Activated T-helper 1 cell treated with Interleukin-2 at 50 U/mL for 16 hours (primary cell): Measurements from ENCODE around the gene PAMR1.

ENCODE experiments used
- DNase-seq: peaks from one replicate; pipeline ENCODE4 v3.0.0-alpha.2; 2020; ENCODE audit warnings: low read depth

Gene PAMR1

DNA sequence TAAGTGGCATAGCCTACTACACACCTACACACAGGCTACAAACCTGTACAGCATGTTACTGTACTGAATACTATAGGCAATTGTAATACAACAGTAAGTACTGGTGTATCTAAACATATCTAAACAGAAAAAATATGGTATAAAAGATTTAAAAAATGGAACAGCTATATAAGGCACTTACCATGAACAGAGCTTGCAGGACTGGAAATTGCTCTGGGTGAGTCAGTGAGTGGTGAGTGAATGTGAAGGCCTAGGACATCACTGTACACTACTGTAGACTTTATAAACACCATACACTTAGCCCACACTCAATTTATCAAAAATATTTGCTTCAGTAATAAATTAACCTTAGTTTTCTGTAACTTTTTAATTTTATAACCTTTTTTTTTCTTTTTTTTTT, 24.7 kb downstream of the PAMR1 start:
- DNase-seq = no peak

DNA sequence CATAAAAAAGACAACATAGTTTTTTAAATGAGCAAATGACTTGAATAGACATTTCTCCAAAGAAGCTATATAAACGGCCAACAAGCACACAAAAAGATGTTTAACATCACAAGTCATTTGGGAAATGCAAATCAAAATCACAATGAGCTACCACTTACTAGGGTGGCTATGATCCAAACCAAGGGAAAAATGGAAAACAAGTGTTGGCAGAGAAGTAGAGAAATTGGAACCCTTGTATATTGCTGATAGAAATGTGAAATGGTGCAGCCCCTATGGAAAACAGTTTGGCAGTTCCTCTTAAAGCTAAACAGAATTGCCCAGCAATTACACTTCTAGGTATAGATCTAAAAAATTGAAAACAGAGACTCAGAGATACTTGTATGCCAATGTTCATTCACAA, 29.0 kb downstream of the PAMR1 start:
- no peak for DNase-seq

DNA sequence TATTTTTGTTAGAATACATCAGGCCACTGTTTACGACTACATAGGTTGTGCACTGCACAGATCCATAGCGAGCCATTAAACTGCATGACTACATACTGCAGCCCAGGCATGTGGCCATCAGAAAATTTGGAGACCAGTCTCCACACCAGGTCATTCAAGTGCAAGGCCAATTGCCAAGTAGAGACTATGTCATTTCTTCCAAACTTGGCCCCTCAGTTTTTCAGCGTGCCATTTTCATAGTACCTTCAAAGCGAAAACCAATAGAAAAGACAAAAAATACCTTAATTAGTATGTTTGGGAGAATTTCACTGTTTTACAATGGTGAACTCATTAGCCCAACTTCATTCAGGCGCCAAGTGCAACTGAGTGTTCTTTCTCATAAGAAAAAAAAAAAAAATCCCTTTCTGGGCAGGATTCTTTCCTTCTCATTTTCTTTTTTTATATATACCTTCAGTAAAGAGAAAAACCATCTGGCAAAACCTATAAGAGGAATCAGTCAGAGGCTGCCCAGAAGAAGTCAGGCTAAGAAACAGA, 30.4 kb downstream of the PAMR1 start:
- no peak for DNase-seq

DNA sequence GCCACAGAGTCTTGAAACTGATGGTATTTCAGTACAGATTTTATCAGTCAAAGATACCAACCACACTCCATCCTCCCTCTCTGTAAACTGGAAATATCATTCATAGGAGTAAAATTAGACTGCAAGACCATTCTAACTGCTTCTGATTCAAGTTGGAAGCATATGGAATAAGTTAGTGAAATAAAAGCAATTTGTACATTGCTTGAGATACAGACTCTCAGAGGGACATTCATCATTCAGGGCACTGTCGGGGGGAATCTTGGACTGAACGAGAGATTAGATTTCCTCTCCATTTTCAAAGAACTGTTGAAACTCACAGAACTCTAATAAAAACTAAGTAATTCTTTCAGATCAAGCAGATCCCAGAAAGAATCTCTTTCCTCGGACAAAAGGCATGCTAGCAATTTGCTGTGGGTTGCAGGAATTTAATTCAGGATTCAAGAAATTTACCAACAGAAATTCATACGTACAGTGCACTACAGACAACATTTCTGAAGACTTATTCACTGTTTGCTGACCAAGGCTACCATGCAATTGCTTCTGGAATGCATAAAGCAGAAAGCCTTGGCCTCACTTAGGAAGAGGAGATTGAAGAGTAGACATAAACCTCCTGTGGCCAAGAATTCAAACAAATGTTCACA, 34.1 kb downstream of the PAMR1 start:
- no peak for DNase-seq

DNA sequence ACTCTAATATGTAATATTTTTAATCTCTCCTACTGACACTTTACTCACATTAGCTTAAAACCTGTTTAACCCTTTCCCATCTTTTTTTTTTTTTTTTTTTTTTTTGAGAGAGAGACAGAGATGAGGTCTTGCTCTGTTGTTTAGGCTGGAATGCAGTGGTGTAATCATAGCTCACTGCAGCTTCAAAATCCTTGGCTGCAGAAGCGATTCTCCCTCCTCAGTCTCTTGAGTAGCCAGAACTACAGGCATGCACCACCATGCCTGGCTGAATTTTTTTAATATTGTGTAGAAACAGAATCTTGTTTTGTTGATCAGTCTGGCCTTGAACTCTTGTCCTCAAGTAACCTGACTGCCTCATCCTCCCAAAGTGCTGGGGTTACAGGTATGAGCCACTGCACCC, 37.3 kb downstream of the PAMR1 start:
- DNase-seq = no peak

DNA sequence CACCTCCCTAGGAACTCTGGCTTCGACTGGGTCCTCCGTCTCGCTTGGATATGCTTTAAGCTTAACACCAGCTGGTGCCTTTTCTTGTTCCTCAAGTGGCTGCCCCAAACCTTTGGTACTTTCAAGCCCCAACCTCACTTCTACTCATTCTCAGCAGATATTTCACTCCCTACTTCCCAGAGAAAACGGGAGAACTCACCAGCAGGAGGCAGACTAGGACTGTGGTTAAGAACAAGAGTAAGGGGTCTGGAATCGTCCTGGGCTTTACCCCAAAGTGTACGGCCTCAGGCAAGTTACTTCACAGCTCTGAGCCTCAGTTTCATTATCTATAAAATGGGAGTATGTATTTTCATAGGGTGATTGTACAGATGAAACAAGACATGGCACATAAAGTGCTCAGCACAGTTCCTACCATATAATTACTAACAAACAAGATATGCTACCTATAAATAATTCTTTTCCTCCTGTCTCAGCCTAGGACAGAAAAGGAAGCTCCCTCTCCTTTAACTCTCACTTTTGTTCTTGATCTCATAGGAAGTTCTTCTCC, 37.8 kb downstream of the PAMR1 start:
- DNase-seq = no peak

DNA sequence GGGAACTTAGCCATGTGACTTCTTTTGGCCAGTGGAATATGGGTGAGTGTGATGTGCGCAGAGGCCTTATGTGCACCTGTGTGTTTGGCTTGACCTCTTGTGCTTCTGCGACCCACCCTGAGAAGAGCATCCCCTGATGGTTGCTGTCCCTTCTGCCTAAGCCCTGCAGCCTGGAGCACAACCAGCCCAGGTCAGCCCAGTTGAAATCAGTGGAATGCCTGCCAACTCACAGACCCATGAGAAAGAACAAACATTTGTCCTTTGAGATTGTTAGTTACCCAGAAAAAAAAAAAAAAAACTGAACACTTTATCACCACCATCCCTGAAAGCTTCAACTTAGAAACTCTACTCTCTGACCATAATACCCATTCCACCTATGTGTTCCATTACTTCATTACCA, 38.5 kb downstream of the PAMR1 start:
- no peak for DNase-seq

DNA sequence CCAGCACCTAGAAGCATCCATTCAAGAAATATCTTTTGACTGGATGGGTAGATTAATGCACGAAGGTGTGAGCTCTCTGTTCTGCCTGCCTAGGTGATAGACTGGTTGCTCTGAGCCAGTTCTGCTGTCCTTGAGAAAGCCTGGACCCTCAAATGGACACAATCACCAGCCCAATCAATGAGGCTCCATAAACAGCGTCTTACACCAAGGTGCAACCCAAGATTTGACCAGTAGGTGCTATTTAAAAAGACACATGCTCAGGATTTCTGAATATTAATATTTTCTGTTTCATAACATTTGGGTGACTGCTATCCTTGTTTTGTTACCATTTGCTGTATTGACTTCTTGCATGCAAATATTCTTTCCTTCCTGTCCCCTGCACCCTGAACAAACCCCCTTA, 39.0 kb downstream of the PAMR1 start:
- DNase-seq = no peak

DNA sequence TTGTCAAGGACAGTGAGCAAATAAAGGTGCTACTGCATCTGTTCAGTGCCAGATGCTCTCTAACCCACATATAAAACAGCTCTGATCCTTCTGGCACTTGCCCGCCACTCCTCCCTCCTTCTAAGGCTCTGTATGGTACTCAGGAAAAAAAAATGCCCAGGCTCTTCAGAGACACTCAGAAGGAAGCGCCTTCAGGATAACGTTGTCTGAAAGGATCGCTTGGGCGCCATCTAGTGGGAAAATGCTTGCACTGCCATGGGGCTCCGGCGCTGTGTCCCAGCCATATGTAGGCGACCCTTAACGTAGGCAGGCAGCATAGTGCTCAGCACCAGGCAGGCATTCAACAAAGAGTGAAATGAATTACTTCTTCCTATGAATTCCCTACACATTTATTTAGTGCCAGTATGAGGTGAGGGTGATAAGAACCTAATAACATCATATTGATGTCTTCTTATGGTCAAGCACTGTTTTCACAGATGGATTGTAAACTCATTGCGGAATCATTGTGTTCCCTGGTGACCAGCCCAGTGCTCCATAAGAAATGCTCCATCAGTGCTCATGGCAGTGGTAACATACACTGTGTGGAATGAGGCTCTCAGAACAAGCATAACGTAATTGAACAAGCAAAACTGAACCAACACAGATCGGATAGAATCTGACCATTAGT, 39.6 kb downstream of the PAMR1 start:
- peak; percentile 25 for DNase-seq

DNA sequence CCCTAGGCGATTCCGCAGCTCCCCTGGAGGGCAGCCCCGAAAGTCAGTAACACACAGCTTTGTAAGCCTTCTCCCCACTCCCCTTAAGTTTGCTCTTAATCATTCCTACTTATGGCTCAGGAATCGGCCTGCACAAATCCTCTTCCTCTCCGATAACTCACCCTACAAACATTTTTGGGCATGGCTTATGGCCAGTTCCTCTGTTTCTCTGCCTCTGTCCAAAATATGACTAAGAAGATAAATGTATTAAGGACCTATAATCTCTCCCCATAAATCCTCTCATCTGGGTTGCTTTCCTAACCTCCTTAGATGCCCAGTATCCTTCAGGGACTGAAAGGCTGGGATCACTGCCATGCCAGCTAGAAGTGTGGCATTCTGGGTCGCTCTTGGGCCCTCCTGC, 41.0 kb downstream of the PAMR1 start:
- no peak for DNase-seq

DNA sequence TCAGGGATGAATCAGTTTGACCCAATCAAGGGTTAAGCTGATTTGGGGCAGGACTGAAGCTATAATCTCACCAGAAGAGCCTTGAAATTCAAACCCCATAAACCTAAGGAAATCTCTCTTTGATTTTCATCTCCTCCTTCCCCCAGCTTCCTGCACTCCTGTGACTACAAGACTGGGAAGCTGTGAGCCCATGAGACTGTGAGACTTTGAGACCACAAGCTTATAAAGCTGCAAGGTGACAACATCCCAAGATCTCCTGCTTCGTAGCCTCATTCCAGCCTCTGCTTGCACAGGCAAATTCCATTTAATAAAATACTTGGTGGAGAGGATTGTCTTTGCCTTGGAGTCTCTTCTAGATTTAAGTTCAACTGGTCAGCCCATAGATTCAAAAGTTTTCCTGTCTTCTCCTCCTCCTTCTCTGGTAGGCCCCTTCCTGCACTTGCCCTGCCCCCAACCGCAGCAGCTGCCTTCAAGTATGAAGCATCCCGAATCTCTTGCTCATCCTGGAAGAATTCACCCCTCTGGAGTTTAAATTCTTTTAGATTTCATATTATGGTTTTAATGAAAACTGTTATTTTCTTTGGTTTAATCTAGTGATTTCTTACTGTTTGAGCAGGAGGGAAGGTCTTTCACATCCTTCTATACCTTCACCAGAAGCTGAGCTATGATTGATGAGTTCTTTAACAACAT, 42.1 kb downstream of the PAMR1 start:
- DNase-seq = no peak

DNA sequence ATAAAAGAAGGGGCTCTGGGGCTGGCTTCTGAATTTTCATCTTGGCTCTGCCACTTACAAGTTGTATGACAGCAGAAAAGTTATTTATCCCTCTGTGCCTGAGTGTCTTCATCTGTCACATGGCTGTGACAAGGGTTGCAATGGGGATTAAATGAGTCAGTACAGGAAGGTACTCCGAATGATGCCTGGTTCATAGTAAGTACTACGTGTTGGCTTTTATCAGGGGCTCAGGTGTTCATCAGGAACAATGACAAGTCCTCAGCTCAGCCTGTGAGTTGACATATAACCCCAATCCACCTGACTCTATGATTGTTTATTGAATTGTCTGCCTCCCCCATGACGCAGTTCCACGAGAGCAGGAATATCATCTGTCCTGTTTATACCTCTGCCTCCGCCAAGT, 45.7 kb downstream of the PAMR1 start:
- no peak for DNase-seq

DNA sequence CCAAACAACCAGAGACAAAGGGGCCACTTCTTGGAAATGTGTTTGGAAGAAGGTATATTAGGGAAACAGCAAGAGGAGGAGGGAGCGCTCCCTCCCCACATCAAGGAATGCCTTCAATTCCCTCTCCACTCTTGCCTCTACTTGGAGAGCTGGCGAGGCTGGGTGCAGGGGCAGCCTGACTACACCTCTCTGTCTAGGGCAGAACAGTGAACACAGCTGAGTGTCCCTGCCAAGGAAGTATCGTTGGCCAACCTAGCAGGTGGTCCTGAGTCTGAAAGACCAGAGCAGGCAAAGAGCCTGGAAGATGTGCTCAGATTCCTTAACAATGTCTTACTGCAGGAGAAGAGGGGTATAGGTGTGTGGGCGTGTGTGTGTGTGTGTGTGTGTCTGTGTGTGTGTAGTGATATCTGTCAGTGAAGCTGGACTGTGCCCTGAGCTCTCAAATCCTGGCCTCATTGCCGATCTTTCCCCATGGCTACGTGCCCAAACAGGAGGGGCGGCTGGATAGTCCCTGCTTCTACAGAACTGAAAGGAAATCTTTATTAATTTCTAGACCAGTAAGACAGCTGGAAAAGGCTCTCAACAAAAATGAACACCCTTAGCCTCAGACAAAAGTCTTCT, 46.8 kb downstream of the PAMR1 start:
- no peak for DNase-seq

DNA sequence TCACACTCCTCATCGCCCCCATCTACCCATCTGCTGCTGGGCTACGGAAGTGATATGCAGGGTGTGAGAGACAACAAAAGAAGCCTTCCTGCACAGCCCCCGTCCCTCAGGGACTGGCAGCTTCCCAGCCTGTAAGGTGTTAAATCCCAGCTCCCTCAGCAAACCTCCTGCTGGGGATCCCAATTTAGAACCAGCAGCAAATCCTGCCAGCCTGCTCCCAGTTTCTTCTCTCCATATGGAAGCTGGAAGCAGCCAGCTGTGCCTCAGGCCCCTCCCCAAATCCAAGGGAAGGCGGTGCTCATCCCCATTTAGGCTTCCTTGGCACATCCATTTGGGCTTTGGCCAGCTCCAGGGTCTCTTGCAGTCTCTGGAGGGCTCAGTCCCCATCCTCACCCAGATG, 47.5 kb downstream of the PAMR1 start:
- DNase-seq = no peak

DNA sequence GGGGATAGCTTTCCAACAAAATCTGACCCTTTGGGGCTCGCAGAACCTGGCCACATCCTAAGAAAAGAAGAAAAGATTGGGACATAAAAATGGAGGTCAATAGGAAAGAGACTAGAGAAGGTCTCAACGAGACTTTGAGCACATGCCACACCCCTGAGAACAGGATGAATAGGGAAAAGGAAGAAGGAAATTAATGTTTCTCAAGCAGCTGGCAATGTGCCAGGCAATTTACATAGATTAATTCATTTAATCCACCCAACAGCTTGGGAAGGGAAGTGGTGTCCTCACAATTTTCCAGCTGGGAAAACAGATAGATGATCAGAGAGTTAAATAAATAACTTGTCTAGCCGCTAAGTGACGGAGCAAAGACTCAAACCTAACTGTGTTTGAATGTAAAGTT, 50.7 kb downstream of the PAMR1 start:
- DNase-seq = no peak

DNA sequence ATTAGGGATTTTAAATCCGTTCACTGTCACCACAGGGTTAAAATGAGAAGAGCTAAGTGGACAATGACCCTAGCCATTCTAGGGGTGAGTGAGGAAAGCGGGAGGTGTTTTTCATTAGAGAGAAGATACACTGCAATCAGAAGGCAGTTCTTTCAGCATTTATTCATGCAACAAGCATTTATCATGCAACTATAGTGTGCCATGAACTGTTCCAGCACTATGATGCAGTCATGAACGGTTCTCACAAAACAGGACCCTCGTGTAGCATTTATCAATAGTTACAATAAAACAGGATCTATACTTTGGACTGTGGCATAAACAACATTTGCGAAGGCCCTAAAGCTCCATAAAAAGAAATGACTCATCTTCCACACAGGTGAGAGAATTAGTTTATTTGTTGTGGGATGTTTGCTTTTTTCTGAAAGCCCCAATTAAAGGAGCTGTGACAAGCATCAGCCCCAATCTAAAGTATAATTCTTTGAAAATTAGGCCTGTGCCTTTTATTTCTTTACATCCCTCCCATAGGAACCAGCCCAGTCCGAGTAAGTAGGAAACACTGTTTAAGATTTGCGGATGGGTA, 51.5 kb downstream of the PAMR1 start:
- no peak for DNase-seq

DNA sequence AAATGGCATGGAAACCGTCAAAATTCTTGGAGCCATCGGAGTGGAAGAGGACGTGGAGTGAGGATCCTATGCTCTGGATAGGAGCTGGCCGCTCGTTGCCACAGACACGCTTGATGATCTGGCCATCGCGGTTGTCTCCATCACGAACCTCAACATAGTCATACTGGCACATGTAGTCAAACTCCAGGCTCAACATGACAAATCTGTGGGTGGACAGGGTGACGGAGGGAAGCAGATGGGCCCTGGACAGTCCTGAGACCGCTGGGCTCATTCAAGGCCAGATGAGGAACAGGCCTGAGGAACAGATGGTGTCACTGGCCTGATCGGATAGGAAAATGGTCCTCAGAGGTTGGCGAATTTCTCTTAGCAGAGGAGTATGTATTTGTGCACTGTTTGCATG, 54.8 kb downstream of the PAMR1 start:
- no peak for DNase-seq

DNA sequence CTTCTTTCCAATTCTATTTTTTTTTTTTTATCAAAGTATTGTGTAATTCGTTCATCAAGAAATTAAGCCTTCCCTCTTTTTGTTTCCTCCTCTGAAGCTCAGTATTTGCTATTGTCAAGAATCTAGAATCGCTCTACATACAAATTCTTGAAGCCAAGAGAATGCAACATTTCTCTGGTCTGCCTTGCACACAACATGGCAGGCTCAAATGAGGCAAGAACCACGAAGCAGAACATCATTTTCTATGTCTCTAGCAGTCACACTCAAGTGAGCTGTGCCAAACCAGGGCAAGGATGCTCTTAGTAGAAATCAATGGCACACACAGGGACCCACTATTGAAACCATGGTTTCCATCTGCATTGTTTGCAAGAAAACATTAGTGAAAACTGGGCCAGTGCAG, 59.4 kb downstream of the PAMR1 start:
- DNase-seq = no peak

DNA sequence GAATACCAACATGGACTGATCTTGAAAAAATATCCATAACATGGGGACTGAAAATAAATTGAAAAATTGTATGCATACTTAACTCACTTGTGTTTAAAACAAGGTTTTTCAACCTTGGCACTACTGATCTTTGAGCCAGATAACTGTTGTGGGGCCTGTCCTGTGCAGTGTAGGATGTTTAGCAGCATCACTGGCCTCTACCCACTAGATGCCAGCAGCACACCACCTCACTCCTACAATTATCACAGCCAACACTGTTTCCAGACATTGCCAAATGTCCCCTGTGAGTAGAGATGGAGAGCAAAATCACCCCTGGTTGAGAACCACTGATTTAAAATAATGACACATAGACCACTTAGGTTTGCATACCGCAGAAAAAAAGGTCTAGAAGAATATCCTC, 61.1 kb downstream of the PAMR1 start:
- DNase-seq = no peak

DNA sequence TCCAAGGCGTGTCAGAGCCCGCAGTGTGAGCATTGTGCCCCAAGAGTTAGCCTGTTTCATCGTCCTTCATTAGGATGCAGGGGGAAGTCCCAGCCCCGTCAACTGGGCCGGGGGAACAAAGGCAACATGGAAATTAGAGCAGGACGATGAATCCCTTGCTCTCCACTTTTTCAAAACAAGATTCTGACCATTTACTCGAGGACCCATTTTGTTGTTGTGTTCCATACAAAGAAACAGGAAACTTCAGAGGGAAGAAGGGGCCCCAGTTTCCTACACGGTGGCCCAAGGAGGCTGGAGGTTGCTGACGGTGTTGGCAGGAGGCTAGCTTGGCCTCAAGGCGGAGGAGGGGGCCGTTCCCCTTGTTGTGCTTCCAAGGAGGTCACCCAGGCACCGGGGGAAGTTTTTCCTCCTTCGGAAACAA, 62.1 kb downstream of the PAMR1 start:
- DNase-seq = no peak

DNA sequence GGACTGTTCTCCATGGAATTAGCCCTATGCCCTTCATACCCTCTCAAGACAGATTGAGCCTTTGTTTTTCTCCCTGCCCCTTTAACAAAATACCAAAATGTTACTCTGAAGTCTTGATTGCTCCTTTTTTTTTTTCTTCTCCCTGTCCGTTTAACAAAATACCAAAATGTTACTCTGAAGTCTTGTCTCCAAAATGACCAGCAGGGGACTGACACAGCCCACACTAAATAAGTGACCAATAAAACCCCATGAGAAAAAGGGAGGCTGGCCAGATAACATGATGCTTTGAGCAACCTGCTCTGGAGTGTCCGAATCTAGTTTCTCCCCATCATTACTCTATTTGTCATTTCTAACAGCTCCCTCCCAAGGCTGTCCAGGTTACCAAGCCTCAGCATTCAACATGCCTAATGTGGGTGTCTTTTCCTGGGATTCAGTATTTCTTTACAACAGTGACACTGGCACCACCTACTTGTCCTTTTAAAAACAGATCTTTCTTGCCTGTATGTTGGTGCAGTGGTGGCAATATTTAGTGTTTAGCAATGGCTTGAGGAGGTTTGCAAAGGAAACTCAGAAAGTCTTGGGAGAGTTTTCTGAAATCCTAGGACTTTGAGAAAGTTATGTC, 63.4 kb downstream of the PAMR1 start:
- DNase-seq = no peak

DNA sequence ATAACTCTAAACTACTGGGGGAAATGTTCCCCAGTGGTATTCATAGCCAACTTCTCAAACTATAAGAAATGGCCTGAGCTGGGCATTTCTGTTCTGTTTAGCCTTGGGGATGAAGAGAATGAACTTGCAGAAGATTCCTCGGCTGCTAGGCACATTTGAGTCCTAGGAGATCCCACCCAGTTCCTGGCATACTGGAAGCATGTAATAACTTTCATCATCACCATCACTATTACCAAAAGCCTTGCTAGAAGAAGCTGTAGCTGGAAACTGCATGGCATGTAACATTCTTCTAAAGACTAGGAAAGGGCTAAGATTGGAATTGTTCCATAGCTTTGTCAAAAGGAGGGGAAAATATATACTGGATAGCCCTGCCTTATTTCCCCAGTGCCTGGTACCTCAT, 65.9 kb downstream of the PAMR1 start:
- DNase-seq = no peak
